Right renal pelvis (tissue), 4 donors: Measurements from ENCODE around the gene GPR3. TPM values are rescaled to one million over a fixed set of nuclear protein-coding genes. Genes with fewer than 3 reads are reported as not detected.
"Not testable (repeated sequence)": the region's sequence is repeated elsewhere in the genome, so short reads cannot be mapped to it uniquely, and the experiment has no call there.

Source experiments
- DNase-seq, 4 donors: peaks; one replicate each; pipeline ENCODE4 v3.0.0-alpha.2; 2013; ENCODE audit warnings: low read depth in 4 of 4, low spot score in 3 of 4, missing footprints in 1 of 4
- polyA plus RNA-seq, 4 donors: library from polyadenylated mRNA; unstranded; fragments of 120-200 nt; gene quantifications; one replicate each; pipeline ENCODE4 v1.2.1, GENCODE V29; 2013; ENCODE audit not compliant: insufficient read length in 4 of 4

The GPR3 gene
- polyA plus RNA-seq, 4 donors, result 0.91 to 1.0 (median 1.0) TPM

DNA sequence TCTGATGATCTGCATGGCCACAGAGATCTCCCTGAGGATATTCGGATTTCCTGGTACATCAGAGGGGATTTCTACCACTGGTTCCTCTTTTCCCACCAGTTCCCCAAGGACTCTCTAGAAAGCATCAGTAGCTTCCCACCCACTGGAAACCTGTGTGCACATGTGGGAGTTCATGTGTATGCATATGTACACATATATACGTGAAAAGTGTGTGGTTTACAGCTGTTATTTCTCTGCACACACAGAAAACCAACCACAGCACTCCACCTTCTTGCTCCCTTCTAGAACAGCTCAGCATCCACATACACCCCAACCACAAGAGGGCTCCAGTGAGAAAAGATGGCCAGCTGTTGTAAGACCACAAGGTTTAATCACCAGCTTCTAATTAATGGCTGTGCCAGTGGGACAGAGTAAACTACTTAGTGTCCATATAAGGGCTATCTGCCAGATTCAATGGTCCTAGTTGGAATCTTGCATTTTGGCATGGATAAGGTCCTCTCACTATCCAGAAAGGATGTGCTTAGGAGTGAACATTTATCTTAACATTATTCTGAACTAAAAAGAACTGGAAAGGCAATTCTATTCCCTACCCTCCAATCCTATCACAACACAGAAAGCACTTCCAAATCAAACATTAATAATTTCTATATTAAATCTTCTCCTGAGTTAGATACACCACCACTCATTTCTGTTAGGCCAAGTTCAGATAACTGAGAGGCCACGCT, 24.1 kb downstream of the GPR3 start:
- DNase-seq, result no peak

DNA sequence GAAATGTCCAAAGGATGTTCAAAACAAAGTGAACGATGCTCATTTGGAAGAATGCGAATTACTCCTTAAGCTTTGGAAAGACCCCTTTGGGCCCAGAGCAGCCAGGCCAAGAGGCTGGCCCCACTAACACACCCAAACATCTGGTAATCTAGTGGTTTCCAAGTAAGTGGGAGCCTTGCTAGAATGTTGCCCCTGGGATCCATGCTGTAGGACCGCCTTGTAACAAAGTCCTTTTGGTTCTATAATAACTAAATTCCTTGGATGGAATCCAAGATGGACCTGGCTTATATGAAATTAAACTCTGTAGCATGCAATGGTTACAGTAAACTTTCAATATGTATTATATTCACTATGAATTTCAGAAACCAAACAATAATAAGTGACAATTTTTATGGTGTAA, 25.3 kb downstream of the GPR3 start:
- DNase-seq, result no peak

DNA sequence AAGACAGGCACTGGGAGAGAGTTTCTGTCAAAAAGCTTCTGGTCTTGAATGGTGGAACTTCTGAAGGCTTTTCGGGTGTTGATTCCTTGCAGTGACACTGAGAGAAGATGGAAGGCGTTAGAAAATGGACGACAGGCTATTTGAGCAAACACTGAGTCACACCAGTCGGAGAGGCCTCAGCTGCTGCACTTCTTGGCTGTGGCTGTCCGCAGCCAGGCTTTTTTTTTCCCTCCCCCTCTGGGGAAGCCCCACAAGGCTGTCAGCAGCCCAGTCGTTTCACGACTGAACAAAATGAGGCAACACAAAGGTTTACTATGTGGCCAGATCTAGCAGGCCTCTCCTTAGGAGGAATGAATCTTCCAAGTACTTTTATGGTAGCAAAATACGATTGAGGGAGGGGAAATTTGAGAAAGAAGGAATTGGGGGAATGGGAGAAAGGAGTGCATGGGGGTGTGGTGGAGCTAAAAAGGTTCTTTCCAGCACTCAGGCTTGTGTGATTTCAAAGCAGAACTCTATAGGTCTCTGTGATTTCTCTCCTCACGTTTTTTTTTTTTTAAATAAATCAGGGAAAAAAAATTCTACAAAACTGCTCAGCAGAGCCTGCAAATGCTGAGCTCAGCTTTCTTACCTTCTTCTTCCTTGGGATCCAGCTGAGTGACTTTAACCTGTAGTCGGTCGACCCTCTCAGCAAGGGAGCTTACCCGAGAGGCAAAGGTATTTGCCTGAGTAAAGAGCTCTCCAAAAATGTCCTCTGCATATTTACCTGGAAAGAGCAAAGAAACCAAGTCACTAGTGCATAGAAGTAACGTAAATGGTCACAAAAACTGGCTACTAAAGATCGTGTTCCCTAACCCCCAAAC, 26.1 kb downstream of the GPR3 start:
- no peak for DNase-seq

DNA sequence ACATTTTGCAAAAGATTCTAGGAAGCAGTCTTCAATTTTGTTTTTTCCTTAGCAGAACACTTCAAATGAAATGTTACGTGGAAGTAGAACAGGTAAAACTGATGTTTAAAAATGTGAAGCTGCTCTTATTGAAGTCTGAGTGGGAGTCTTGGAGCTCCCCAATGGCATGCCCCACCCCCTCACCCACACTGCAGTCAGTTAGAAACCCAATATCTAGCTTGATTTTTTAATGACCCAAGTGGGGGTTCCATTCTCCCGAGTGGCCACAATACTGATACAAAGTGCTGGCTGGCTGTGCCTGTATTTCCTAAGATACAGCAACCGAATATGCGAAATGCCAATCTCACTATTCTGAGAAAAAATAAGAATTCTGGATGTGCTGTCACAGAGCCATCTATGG, 31.3 kb downstream of the GPR3 start:
- no peak for DNase-seq

DNA sequence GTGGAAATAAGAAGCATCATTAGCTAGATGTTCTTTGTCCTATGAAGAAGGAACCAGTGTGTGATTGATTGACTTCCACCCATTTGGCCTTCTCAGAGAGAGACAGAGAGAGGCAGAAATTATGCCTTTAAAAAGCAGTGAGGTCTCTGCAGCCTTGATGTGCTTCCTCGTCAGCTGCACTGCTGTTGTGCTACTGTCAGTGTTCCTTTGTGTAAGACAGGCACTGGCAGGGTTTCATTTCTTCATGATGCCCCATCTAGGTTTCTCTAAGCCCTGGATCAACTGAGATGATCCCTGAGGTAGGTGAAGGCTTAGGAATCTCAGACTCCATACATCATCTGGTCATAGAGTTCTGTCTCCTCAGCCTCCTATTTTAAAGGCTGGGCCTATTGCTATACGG, 34.9 kb downstream of the GPR3 start:
- DNase-seq, result no peak

DNA sequence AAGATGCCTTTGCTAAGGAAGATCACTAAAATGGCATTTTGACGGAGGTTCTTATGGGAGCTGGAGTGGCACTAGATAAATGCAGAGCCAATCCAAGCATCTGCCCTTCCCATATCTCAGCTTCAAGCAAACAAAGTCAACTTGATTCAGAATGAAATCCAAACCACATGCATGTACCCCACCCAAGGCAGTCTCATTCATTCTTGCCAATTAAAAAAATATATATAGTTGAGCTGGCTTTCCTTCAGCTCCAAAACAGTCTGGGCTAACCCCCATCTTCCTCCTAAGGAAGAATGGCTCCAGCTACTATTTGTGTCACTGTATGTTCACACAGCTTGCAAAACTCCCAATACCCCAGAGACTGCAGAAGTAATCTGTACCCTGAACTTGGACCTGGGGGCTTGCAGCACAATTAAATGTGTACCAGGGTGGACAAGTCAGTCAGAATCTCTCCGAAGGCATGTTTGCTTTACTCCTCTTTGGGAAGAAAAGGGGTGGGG, 35.4 kb downstream of the GPR3 start:
- DNase-seq, result no peak

DNA sequence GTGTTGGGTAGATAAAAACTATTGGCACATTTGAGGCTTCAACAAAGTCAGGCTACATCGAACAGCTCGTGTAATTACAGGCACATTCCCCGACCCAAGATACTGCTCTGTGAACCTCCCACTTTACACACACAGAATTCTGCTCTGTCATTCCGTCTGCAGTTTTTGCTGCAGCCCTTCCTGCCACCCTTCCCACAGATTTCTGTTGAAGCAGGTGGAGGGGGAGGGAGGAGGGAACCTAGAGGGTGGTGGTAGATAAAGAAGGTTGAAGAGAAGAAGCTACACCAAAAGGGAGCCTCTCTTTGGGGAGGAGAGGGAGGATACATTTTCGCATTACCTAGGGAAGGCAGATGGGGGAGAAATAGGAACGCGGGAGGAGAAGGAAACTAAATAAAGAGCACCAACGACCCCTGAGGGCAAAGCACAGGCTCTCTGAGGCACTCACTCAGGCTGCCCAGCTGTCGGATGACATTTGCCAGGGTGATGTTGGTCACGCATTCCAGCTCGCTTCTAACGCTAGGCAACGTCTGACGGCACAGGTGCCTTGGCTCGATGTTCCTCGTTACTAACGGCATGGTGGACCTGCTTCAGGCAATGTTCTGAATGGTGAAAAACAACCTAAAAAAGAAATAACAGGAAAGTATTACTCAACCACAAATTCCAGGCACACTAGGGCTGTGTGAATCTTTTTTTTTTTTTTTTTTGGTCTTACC, 36.0 kb downstream of the GPR3 start:
- DNase-seq, result no peak

DNA sequence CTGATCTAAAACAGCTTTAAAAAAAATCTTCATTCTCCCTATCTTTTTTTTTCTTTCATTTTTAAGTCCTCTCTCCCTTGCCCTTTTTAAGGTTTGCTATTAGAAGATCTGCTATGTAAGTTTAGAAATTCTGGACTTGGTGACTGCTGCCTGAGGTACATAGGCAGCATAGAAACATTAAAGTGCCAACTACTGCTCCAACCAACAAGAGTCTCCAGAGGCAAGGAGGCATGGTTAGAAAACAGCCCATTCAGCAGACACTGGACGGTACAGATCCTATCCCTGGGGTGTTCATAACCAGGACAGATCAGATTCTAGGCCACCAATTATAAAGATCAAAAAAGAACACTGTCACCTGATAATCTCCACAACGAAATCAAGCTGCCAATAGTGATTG, 36.6 kb downstream of the GPR3 start:
- DNase-seq, result no peak

DNA sequence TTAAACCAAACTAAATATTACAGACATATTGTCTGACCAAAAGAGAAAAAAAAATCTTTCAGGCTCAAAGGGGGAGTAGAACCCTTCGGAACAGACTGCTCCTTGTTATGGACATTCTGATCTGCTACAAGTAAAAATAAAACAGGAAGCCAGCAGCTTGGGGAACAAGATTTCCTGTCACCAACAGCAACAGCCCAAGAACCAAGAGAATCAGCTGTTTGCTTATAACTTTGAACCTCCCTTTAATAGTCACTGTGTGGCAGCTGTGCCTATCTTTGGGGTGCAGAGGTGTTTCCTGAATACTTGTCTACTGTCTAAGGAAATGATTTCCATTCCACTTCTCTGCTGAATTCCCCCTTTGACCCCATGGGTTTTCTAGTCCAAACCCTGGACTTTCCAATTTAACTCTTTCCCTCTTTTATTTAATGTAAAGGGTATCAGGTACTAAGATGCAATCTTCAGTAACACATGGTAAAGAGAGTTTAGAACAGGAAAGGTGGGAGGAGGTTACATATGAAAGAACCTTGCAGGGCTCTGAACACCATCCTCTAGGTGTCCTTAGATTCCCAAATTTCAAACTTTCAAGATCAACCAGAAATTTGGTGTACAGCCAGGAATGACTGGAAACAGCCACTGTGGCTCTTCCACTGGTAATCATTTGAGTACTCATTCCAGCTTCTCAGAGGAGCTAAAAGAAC, 38.6 kb downstream of the GPR3 start:
- DNase-seq, result no peak

DNA sequence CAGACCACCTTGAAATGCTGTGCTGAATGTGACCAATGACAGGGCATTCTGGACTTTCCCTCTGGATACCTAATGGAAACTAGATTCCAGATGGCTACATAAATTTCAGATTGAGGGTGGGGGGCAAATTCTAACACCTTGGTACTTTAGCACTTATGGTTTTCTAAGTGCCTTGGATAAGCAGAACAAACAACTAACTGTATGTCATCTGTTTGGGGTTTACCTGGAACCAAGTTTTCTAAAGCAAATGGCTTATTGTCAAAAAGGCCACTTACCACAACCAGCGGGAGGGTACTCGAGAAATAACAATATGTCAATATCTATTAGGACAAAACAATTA, 39.1 kb downstream of the GPR3 start:
- no peak for DNase-seq

DNA sequence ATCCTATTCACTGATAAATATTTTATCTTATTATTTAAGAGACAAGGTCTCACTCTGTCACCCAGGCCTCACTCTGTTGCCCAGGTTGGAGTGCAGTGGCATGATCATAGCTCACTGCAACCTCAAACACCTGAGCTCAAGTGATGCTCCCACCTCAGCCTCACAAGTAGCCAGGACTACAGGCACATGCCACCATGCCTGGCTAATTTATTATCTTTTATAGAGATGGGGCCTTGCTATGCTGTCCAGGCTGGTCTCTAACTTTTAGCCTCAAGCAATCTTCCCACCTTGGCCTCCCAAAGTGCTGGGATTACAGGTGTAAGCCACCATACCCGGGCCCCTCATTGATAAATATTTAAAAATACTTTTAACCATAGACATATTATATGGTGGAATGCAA, 40.3 kb downstream of the GPR3 start:
- not testable (repeated sequence) for DNase-seq

DNA sequence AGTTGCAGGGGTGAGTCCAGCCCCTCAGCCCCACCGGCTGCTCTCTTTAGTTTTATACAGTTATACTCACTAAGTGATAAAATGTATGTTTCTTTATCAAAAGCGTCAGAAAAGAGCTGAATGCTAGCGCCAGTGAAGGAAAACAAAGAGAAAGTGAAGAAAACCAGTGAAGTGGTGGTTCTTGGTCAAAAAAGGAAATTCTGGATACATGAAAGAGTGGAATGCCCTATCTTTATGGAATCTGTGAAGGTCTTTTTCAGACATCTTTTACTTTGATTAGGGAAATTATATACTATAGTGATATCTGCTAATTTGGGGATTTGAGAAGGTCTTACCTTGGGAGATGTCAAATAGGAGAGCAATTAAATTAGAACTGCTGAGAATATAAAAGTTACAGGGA, 41.3 kb downstream of the GPR3 start:
- no peak for DNase-seq

DNA sequence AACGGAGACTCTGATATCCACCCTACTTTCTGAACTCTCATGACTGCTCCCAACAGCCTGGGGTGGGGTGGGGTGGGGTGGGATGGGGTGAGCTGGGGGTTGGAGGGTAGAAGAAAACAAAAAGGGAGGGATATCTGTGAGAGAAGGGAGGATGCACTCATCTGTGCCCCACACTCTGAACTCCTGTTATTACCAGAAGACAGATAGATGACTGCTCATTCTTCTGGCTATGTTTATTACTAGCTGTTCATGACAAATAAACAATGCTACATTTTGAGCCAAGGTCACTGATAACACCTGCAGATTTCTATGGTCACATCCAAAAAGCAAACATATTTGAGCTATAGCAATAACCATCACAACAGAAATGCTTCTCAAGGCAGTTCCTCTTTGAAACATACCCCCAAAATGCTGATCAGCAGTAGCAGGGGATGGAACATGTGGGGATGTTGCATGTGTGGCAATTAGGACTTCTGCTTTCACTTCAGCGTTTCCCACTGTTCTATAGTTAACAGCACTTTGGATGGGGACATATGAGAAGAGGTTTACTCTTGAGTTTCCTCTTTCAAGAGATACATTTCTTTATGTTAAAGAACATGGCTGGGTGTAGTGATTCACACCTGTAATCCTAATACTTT, 43.3 kb downstream of the GPR3 start:
- no peak for DNase-seq

DNA sequence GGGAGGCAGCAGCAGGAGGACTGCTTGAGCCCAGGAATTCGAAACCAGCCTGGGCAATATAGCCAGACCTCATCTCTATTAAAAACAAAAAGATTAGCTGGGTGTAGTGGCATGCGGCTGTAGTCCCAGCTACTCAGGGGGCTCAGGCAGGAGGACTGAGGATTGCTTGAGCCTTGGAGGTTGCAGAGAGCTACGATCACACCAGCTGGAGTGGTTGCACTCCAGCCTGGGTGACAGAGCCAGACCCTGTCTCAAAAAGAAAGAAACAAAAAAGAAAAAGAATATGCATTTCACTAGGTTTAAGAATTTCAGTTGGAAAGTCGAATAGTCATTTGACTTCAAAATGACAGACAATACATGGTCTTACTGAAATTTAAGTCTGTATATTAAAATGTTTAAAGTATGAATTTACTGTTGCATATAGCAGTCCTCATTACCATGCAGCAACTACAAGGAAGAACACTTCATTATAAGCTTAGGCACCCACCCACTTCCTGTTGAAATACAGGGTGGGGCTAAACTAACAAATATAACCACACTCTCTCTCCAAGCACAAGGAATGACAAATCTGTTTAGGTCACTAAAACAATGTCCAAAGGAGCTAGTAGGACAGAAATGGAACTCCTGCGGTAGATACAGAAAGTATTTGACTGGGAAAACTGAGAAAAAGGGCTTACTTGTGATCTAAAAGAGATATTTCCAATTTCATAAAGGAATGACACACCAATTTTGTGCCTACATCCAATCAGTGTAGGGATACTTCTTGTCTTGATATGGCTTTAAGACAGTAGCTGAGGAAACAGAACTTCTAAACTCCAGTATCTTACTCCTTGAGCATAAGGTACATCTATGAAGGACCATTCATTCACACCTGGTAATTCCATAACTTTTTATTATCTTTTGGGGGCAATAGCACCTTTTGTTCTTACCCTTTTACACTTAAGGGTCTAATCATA, 44.1 kb downstream of the GPR3 start:
- DNase-seq, result no peak

DNA sequence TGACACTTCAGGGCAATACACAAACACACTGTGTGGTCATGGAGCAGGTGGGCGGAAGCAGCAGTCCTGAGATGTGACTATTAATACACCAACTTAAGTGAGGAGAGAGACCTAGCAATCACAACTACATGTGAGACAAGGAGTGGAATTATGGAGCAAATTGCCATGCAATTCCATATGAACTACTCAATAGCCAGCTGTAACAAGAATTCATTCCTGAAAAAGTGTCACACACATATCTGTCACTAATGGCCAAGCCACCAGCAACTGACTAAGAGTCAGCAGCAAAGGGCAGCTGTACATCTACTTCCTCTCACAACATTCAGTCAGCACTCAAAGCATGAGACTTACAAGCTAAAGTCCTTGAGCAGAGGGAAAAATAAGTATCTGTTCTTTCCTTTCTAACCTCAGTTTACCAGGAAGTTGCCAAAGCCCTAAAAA, 46.2 kb downstream of the GPR3 start:
- no peak for DNase-seq

DNA sequence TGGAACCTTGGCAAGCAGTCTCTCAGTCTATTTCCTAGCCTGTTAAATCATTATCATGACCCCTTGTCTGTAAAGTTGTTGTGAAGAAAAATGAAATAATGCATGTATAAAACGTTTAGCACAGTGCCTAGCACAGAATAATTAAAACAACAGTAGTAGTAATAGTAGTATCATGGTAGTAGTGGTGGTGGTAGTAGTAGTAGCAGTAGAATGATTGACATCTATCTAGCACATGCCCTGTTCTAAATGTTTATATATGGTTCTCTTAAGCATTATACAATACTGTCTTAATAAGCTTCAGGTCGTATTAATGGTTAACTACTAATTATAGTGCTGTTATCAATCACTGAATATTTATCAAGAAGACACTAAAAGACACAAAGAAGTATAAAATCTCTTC, 46.7 kb downstream of the GPR3 start:
- DNase-seq, result no peak

DNA sequence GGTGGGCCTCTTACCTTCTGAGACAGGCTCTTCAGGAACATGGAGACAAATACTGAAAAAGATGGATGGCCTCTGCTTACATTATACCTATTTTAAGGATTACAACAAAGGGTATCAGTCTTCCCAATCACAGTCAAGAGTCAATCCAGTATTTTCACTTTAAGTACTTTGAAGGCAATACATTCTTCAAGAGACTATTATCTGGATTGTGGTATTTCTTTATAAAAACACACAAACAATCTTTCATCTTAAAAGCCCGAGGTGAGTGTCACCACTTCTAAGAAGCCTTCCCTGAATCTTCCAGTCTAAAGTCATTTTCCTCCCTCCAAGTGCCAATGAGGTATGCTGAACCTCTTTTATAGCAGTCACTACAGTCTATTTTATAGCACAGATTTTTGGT, 52.2 kb downstream of the GPR3 start:
- no peak for DNase-seq
